Measurements from ENCODE around the gene JPH2.

Gene JPH2

GRCh38 chr20:44118185-44119033 lies 68.6 kb downstream of the JPH2 start:
- Histone ChIP-seq H2BK5ac (ENCODE audit: low read depth, low read length, poor library complexity) (no peak overlapping the region), H3K18ac (ENCODE audit: low read length) (no peak overlapping the region), H3K23ac (ENCODE audit: low read length) (no peak overlapping the region), H3K36me3 (ENCODE audit: control insufficient read depth in 1 of 2, insufficient read depth in 2 of 2, low read length in 2 of 2) (peaks cover 24 to 40% of the 10 kb centered on the region in 2 experiments), H3K9me3 (ENCODE audit: insufficient read depth, low read depth, low read length) (peaks cover 2% of the 10 kb centered on the region), H2BK12ac (ENCODE audit: low read length) (no peak overlapping the region), H4K91ac (ENCODE audit: low read depth, low read length) (no peak overlapping the region), H3K27ac (ENCODE audit: low read depth, low read length) (no peak overlapping the region), H3K4me3 (ENCODE audit: low read depth, low read length) (no peak overlapping the region), H2BK120ac (ENCODE audit: insufficient read depth, low read length, poor library complexity) (no peak overlapping the region), H3K4me1 (ENCODE audit: control insufficient read depth in 1 of 2, insufficient read depth in 2 of 2, low read length in 2 of 2) (peaks cover 8 to 12% of the 10 kb centered on the region in 2 experiments), H3K14ac (ENCODE audit: low read length) (no peak overlapping the region), H3K4ac (ENCODE audit: low read depth, low read length) (no peak overlapping the region), H3K79me1 (ENCODE audit: low read length) (peaks cover 3% of the 10 kb centered on the region), H3K4me2 (ENCODE audit: low read length) (no peak overlapping the region), H3K79me2 (ENCODE audit: control insufficient read depth, insufficient read depth, low read length, poor library complexity) (no peaks in the 10 kb centered on the region), H3K27me3 (ENCODE audit: insufficient read depth, low read length) (no peaks in the 10 kb centered on the region), H4K8ac (ENCODE audit: low read depth, low read length) (no peak overlapping the region), H2AK5ac (ENCODE audit: low read length) (no peak overlapping the region), H4K12ac (ENCODE audit: low read depth, low read length) (no peak overlapping the region), H3K9ac (ENCODE audit: low read length) (no peak overlapping the region), H2AFZ (ENCODE audit: insufficient read depth, low read length, poor library complexity) (no peak overlapping the region)
- no peak for DNase-seq
- WGBS (ENCODE audit: extremely low coverage, insufficient coverage, insufficient read length), result no CpG with 5 or more reads among the region's 9 CpGs

- peaks cover 6 to 8% of the 10 kb centered on the region in 2 experiments for H3K4me1 ChIP-seq (ENCODE audit: control insufficient read depth in 1 of 2, insufficient read depth in 2 of 2, low read length in 2 of 2)
- no CpG with 5 or more reads among the region's 8 CpGs for WGBS (ENCODE audit: extremely low coverage, insufficient coverage, insufficient read length)
- peak overlapping the region; percentile 33 for H2BK12ac ChIP-seq (ENCODE audit: low read length)
Observed at GRCh38 chr20:44117296-44118184, 69.4 kb downstream of the JPH2 start.

GRCh38 chr20:44115762-44116644 lies 71.0 kb downstream of the JPH2 start:
- H3K4me1 ChIP-seq (ENCODE audit: control insufficient read depth in 1 of 2, insufficient read depth in 2 of 2, low read length in 2 of 2), result peaks cover 3 to 4% of the 10 kb centered on the region in 2 experiments
- H2BK12ac ChIP-seq (ENCODE audit: low read length), result peak overlapping the region; percentile 51
- H3K9ac ChIP-seq (ENCODE audit: low read length), result no peak overlapping the region
- no peaks in the 10 kb centered on the region for H3K27me3 ChIP-seq (ENCODE audit: insufficient read depth, low read length)
- no peak overlapping the region for H3K23ac ChIP-seq (ENCODE audit: low read length)
- no peak overlapping the region for H2BK5ac ChIP-seq (ENCODE audit: low read depth, low read length, poor library complexity)
- H3K18ac ChIP-seq (ENCODE audit: low read length), result no peak overlapping the region
- no CpG with 5 or more reads among the region's 76 CpGs for WGBS (ENCODE audit: extremely low coverage, insufficient coverage, insufficient read length)
- no peak overlapping the region for H3K4me2 ChIP-seq (ENCODE audit: low read length)
- H3K9me3 ChIP-seq (ENCODE audit: insufficient read depth, low read depth, low read length), result peaks cover 2% of the 10 kb centered on the region
- no peak overlapping the region for H2BK120ac ChIP-seq (ENCODE audit: insufficient read depth, low read length, poor library complexity)
- H3K27ac ChIP-seq (ENCODE audit: low read depth, low read length), result no peak overlapping the region
- H2AK5ac ChIP-seq (ENCODE audit: low read length), result no peak overlapping the region
- H3K79me1 ChIP-seq (ENCODE audit: low read length), result peaks cover 3% of the 10 kb centered on the region
- H3K36me3 ChIP-seq (ENCODE audit: control insufficient read depth in 1 of 2, insufficient read depth in 2 of 2, low read length in 2 of 2), result peaks cover 40 to 52% of the 10 kb centered on the region in 2 experiments
- no peak overlapping the region for H3K4me3 ChIP-seq (ENCODE audit: low read depth, low read length)
- no peak overlapping the region for H4K12ac ChIP-seq (ENCODE audit: low read depth, low read length)
- H4K8ac ChIP-seq (ENCODE audit: low read depth, low read length), result no peak overlapping the region
- no peaks in the 10 kb centered on the region for H3K79me2 ChIP-seq (ENCODE audit: control insufficient read depth, insufficient read depth, low read length, poor library complexity)
- no peak overlapping the region for H2AFZ ChIP-seq (ENCODE audit: insufficient read depth, low read length, poor library complexity)
- H3K4ac ChIP-seq (ENCODE audit: low read depth, low read length), result no peak overlapping the region
- no peak overlapping the region for H3K14ac ChIP-seq (ENCODE audit: low read length)
- H4K91ac ChIP-seq (ENCODE audit: low read depth, low read length), result no peak overlapping the region
- DNase-seq, result no peak

More at GRCh38 chr20:44117296-44118184, 69.4 kb downstream of the JPH2 start:
- Histone ChIP-seq H3K9ac (ENCODE audit: low read length) (no peak overlapping the region), H3K27me3 (ENCODE audit: insufficient read depth, low read length) (no peaks in the 10 kb centered on the region), H3K18ac (ENCODE audit: low read length) (peak overlapping the region; percentile 42), H2AK5ac (ENCODE audit: low read length) (peak overlapping the region; percentile 70), H3K36me3 (ENCODE audit: control insufficient read depth in 1 of 2, insufficient read depth in 2 of 2, low read length in 2 of 2) (peaks cover 32 to 46% of the 10 kb centered on the region in 2 experiments), H2BK5ac (ENCODE audit: low read depth, low read length, poor library complexity) (peak overlapping the region; percentile 8), H3K23ac (ENCODE audit: low read length) (no peak overlapping the region), H4K8ac (ENCODE audit: low read depth, low read length) (peak overlapping the region; percentile 25), H3K79me2 (ENCODE audit: control insufficient read depth, insufficient read depth, low read length, poor library complexity) (no peaks in the 10 kb centered on the region), H3K14ac (ENCODE audit: low read length) (no peak overlapping the region), H4K91ac (ENCODE audit: low read depth, low read length) (peak overlapping the region; percentile 72), H3K4me3 (ENCODE audit: low read depth, low read length) (no peak overlapping the region), H3K4me2 (ENCODE audit: low read length) (no peak overlapping the region), H2AFZ (ENCODE audit: insufficient read depth, low read length, poor library complexity) (no peak overlapping the region), H3K79me1 (ENCODE audit: low read length) (peaks cover 3% of the 10 kb centered on the region), H3K27ac (ENCODE audit: low read depth, low read length) (no peak overlapping the region), H3K9me3 (ENCODE audit: insufficient read depth, low read depth, low read length) (peaks cover 2% of the 10 kb centered on the region), H3K4ac (ENCODE audit: low read depth, low read length) (no peak overlapping the region), H2BK120ac (ENCODE audit: insufficient read depth, low read length, poor library complexity) (peak overlapping the region; percentile 19), H4K12ac (ENCODE audit: low read depth, low read length) (no peak overlapping the region)
- DNase-seq, result no peak

GRCh38 chr20:44115181-44115580 lies 71.8 kb downstream of the JPH2 start:
- Histone ChIP-seq H2AK5ac (ENCODE audit: low read length) (no peak overlapping the region), H3K9ac (ENCODE audit: low read length) (no peak overlapping the region), H3K23ac (ENCODE audit: low read length) (no peak overlapping the region), H2BK120ac (ENCODE audit: insufficient read depth, low read length, poor library complexity) (no peak overlapping the region), H2BK12ac (ENCODE audit: low read length) (no peak overlapping the region), H3K4me1 (ENCODE audit: control insufficient read depth in 1 of 2, insufficient read depth in 2 of 2, low read length in 2 of 2) (peaks cover 3% of the 10 kb centered on the region in 2 experiments), H3K79me1 (ENCODE audit: low read length) (peaks cover 3% of the 10 kb centered on the region), H4K12ac (ENCODE audit: low read depth, low read length) (no peak overlapping the region), H4K8ac (ENCODE audit: low read depth, low read length) (no peak overlapping the region), H2AFZ (ENCODE audit: insufficient read depth, low read length, poor library complexity) (no peak overlapping the region), H2BK5ac (ENCODE audit: low read depth, low read length, poor library complexity) (no peak overlapping the region), H3K36me3 (ENCODE audit: control insufficient read depth in 1 of 2, insufficient read depth in 2 of 2, low read length in 2 of 2) (peaks cover 40 to 56% of the 10 kb centered on the region in 2 experiments), H3K4me2 (ENCODE audit: low read length) (no peak overlapping the region), H3K18ac (ENCODE audit: low read length) (no peak overlapping the region), H3K4ac (ENCODE audit: low read depth, low read length) (no peak overlapping the region), H4K91ac (ENCODE audit: low read depth, low read length) (no peak overlapping the region), H3K9me3 (ENCODE audit: insufficient read depth, low read depth, low read length) (peaks cover 2% of the 10 kb centered on the region), H3K79me2 (ENCODE audit: control insufficient read depth, insufficient read depth, low read length, poor library complexity) (no peaks in the 10 kb centered on the region), H3K27me3 (ENCODE audit: insufficient read depth, low read length) (no peaks in the 10 kb centered on the region), H3K4me3 (ENCODE audit: low read depth, low read length) (no peak overlapping the region), H3K27ac (ENCODE audit: low read depth, low read length) (no peak overlapping the region), H3K14ac (ENCODE audit: low read length) (no peak overlapping the region)
- no CpG with 5 or more reads among the region's 7 CpGs for WGBS (ENCODE audit: extremely low coverage, insufficient coverage, insufficient read length)
- no peak for DNase-seq

Data from trophoblast cell (in vitro differentiated cells and primary cell).